Measurements from ENCODE around the gene VSTM2L.
"Not testable (repeated sequence)": the region's sequence is repeated elsewhere in the genome, so short reads cannot be mapped to it uniquely, and the experiment has no call there.

The VSTM2L gene

DNA sequence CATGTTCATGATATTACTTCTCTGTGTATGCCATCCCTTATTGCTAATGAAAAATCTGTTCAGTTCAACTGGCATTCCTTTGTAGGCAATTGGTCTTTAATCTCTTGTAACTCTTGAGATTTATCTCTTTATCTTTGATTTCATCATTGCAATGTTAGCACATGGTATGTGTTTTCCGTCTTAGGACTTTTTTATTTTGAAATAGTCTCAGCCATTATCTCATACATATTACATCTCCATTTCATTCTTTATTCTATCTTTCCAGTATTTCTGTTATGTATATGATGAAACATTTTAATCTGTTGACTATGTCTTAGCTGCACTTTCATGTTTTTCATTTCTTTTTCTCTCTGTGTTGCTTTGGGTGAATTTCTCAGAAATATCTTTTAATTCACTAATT lies 58.1 kb downstream of the VSTM2L start:
- DNase-seq (ENCODE audit: low read depth in 2 of 3, low spot score in 1 of 3) = no peak

- not testable (repeated sequence) for DNase-seq (ENCODE audit: low read depth in 2 of 3, low spot score in 1 of 3)
Measured at GRCh38 chr20:37963483-37963882, 60.6 kb downstream of the VSTM2L start.

GRCh38 chr20:37968841-37969401 lies 66.0 kb downstream of the VSTM2L start:
- DNase-seq (ENCODE audit: low read depth in 2 of 3, low spot score in 1 of 3) = no peak

GRCh38 chr20:37969949-37970855 lies 67.3 kb downstream of the VSTM2L start:
- DNase-seq (ENCODE audit: low read depth in 2 of 3, low spot score in 1 of 3) = no peak

DNA sequence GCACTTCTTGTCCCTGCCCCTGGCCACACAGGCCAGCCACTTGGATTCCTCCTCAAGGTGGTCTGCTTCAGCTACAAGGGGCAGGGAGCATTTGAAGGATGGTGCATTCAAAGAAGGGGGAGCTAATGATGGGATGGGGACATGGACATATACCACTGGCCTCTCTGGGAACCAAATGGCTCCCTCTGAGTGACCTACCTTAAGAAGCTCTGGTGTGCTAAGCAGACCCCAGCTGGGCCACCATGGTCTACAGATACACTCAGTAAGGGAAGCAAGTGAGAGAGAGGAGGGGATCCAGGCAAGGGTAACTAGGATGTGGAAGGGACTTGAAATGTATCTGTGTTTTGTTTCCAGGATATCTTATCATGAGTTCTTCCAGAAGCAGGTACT lies 67.9 kb downstream of the VSTM2L start:
- DNase-seq (ENCODE audit: low read depth in 2 of 3, low spot score in 1 of 3) = no peak

DNA sequence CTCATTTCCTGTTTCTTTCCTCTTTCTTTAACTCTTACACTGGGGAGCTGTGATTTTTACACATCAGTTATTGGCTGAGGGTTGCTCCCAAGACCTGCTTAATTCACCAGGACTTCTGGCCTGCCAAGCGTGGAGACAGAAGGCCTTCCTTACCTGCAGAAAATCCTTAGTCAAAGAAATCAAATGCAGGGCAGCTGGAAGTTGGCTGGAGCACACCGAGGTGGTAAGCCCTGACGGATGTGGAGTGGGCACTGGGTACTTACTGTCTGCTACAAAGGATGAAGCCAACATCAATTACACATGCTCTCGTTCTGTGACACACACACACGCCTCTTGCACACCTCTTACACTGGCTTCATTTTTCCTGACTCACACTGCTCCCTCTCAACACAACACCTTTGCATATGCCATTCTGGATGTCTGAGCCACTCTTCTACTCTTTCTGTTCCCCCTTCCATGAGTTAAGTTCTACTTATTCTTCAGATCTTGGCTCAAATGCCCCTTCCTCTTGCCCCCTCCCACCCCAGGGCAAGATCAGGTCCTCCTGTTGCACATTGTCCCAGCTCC lies 68.7 kb downstream of the VSTM2L start:
- no peak for DNase-seq (ENCODE audit: low read depth in 2 of 3, low spot score in 1 of 3)

GRCh38 chr20:37972256-37973058 lies 69.5 kb downstream of the VSTM2L start:
- DNase-seq (ENCODE audit: low read depth in 2 of 3, low spot score in 1 of 3) = no peak

- DNase-seq (ENCODE audit: low read depth in 2 of 3, low spot score in 1 of 3) = no peak
Measured at GRCh38 chr20:37973059-37973910, 70.4 kb downstream of the VSTM2L start.

- DNase-seq (ENCODE audit: low read depth in 2 of 3, low spot score in 1 of 3) = no peak
Measured at GRCh38 chr20:37976887-37977286, 74.0 kb downstream of the VSTM2L start.

DNA sequence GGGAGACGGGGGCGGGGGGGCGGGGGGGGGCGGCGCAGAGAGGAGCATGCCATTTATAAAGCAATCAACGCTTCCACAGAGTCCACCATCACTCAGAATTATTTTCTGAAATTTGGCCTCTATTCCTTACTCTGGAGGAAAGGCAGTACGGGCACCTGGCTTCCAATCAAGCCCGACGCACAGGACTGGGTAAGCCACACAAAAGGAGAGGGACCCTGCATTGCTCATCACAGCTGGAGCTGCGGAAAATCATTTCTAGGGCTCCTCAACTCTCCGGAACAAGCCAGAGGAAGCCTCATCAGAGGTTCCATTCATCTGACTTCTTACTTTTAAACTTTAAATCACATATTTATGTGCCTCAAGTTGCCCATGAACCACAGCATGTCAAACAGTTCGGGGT lies 74.4 kb downstream of the VSTM2L start:
- DNase-seq (ENCODE audit: low read depth in 2 of 3, low spot score in 1 of 3) = no peak

GRCh38 chr20:37977786-37978185 lies 74.9 kb downstream of the VSTM2L start:
- no peak for DNase-seq (ENCODE audit: low read depth in 2 of 3, low spot score in 1 of 3)

GRCh38 chr20:37979021-37979985 lies 76.4 kb downstream of the VSTM2L start:
- DNase-seq (ENCODE audit: low read depth in 2 of 3, low spot score in 1 of 3) = no peak

DNA sequence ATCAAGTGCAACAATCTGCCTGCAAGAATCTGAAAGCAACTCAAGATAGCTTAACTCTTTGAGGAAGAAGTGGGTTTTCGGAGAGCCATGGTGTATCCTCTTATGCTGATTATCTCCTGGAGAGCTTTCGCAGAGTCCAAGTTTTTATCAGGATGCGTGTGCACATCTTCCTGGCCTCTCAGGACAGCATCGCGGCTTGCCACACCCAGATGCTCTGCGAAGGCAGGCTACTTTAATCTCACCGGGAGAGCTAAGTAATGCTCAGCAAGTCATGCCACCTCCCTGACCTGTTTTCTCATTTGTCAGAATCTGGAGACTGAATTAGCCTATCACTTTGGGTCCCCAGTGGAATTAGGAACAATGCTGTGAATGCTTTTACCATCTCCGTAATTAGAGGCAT lies 77.5 kb downstream of the VSTM2L start:
- no peak for DNase-seq (ENCODE audit: low read depth in 2 of 3, low spot score in 1 of 3)

GRCh38 chr20:37980876-37981275 lies 77.9 kb downstream of the VSTM2L start:
- no peak for DNase-seq (ENCODE audit: low read depth in 2 of 3, low spot score in 1 of 3)

- no peak for DNase-seq (ENCODE audit: low read depth in 2 of 3, low spot score in 1 of 3)
Measured at GRCh38 chr20:37981568-37981967, 78.6 kb downstream of the VSTM2L start.

DNA sequence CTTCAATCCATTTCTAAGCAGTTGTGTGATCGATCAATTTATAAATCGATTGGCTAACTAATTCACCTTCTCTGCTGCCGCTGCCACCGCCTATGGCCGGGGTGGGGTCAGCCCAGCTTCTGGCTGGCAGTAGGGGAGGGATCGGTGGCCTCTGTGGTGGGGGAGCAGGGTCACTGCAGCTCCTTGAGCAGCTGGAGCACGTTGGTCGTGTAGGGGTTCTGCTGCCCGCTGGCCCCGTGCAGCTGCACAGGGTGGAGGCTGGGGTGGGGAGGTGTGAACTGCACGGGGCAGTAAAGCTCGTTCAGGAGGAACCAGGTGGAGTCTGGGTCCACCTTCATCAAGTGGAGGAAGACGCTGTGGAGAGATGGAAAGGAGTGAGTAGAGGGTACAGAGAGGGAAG lies 80.4 kb downstream of the VSTM2L start:
- no peak for DNase-seq (ENCODE audit: low read depth in 2 of 3, low spot score in 1 of 3)

DNA sequence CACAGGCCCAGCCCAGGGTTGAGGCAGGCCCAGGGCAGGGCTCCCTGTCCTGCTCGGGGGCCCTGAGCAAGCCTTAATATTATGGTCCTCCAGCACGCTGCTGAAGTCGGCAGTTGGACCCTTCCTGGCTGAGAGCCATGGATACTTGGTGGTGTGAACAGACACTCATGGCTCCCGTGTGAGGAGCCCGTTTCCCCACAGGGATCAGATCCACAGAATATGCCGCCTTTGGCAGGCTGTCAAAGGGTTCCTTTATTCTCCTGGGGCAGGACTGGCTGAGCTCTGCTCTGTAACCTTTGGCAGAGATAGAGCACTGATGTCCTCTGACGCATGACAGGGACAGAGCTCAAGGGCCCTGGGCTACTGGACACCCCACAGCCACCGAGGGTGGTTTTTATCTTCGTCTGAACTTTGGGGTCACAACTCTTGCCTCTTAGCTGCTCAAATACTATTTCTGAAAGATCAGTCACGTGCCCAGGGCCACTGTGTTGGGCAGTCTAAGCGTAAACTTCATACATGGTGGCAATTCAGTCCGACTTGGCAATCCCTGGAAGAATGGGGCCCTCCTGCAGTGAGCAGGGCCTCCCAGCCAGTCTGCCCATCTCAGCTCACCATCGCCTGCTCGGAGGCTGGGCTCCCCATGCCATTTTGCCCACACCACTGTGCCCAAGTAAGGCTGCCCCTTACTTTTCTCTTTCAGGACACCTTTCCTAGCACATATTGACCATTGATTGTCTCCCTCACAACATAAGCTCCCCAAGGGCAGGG lies 81.3 kb downstream of the VSTM2L start:
- DNase-seq (ENCODE audit: low read depth in 2 of 3, low spot score in 1 of 3) = no peak

DNA sequence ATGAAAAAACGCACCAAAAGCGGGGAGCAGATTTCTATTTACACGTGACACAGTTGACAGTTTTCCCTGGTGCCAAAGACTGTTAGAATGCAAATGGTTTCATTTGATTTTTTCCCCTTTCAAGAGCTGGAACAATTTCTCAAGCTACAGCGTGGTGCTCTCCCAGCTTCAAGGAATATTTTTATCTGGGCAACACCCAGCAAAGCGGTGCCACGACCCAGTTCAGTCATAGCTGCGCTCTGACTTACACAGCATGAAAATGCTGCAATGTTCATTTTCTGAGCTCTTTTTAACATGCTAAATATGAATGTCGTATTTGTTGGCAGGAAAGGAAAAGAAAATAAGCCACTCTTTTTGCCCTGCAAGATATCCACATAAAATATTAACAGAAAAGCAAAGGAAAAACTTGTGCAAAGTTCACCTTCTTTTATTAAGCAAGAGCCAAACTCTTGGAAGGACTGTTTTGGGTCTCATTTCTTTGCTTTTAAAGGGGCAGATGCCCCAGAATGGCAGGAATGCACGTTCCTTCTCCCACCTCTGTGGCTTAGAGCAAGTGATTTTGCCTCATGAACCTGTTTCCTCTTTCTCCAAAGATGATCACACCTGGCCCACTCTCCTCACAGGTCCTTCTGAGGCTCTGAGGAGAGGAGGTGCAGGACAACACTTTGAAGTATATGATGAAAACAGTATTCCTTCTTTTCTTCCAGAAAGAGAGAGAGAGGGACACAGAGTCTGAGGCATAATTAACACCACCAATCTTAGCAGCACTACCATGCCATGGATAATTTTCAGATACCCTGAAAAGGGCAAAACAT lies 83.3 kb downstream of the VSTM2L start:
- DNase-seq (ENCODE audit: low read depth in 2 of 3, low spot score in 1 of 3) = no peak

Data from stimulated activated CD4-positive, alpha-beta T cell treated with anti-CD3 and anti-CD28 coated beads, Interleukin-12 subunit alpha, Interleukin-12 subunit beta, amount 100 ng/mL, for 48 hours (primary cell).